Measurements from ENCODE around the gene FRMD1. TPM values are rescaled to one million over a fixed set of nuclear protein-coding genes. Genes with fewer than 3 reads are reported as not detected.
A peak's percentile ranks its signal among the peaks of the same experiment; 100 is the strongest.

Gene FRMD1
- total RNA-seq, 1 experiment from 2014 or later = not detected

- TF ChIP-seq CTCF (IDR thresholded peaks at IDR 0.05 in 2 of 3, conservative IDR thresholded peaks at IDR 0.05 in 1 of 3; ENCODE audit: borderline replicate concordance in 1 of 3, insufficient read depth in 1 of 3, low read depth in 2 of 3, low read length in 2 of 3) = no peak
- no peak for TF ChIP-seq POLR2A (IDR thresholded peaks at IDR 0.05; ENCODE audit: borderline replicate concordance, extremely low read depth, insufficient read depth, insufficient read length)
- no peak for TF ChIP-seq SRF (IDR thresholded peaks at IDR 0.05; ENCODE audit: low read depth)
- TF ChIP-seq FOSL1 (IDR thresholded peaks at IDR 0.05; ENCODE audit: low read depth) = no peak
- TF ChIP-seq ZBTB33 (IDR thresholded peaks at IDR 0.05; ENCODE audit: extremely low read depth, insufficient replicate concordance, low read length) = no peak
- no peak for TF ChIP-seq CEBPB (IDR thresholded peaks at IDR 0.05; ENCODE audit: low read depth)
- TF ChIP-seq JUND (IDR thresholded peaks at IDR 0.05) = no peak
- no peak for TF ChIP-seq ELF1 (IDR thresholded peaks at IDR 0.05; ENCODE audit: borderline replicate concordance, low read depth)
- no peak for TF ChIP-seq TCF7L2 (IDR thresholded peaks at IDR 0.05; ENCODE audit: borderline replicate concordance, extremely low read depth, insufficient read depth, insufficient read length)
Observed at GRCh38 chr6:168083514-168083885, 4.5 kb upstream of the FRMD1 start (continued).

- H3K4me2 ChIP-seq (ENCODE audit: low read length) = no peak overlapping the region
- no peaks in the 10 kb centered on the region for H3K9me3 ChIP-seq (ENCODE audit: control insufficient read depth in 1 of 2, insufficient read depth in 1 of 2, low read depth in 1 of 2, low read length in 2 of 2)
- BruUV-seq (replicated peaks) = no TSS peak
- no peak overlapping the region for H2AFZ ChIP-seq (ENCODE audit: low read depth, low read length, poor library complexity, severe bottlenecking)
- no peak overlapping the region for H3K9ac ChIP-seq (ENCODE audit: low read length)
- no peak overlapping the region for H3K27ac ChIP-seq (ENCODE audit: low read depth, low read length)
- intact Hi-C loops (cut with micrococcal nuclease) = no loop called here
- ATAC-seq (peak; percentile 41; the same call in 1 of the 2 replicates), DNase-seq (ENCODE audit: low read depth, low spot score) (no peak)
- H4K20me1 ChIP-seq (ENCODE audit: insufficient read depth) = no peaks in the 10 kb centered on the region
- ChIA-PET POLR2A (no interaction called here), CTCF (no interaction called here), RAD21 (ENCODE audit: low non-redundant PET in 1 of 2, low total read pairs in 2 of 2, uncharacterized antibody in 2 of 2, unreplicated experiment in 2 of 2) (no interaction called here)
- H3K4me1 ChIP-seq (ENCODE audit: control insufficient read depth in 1 of 2, insufficient read depth in 2 of 2, low read length in 2 of 2) = peaks cover 0 to 4% of the 10 kb centered on the region in 2 experiments; a peak in 1 of 4 replicates
- peaks cover 7% of the 10 kb centered on the region; the same call in 1 of the 2 replicates for H3K27me3 ChIP-seq (ENCODE audit: insufficient read depth, low read length)
- TF ChIP-seq SRF (IDR thresholded peaks at IDR 0.05; ENCODE audit: low read depth) = no peak
- TF ChIP-seq CEBPB (IDR thresholded peaks at IDR 0.05; ENCODE audit: low read depth) = no peak
- TF ChIP-seq REST (IDR thresholded peaks at IDR 0.05; ENCODE audit: low read depth) = no peak
- no peak for TF ChIP-seq ZFX (IDR thresholded peaks at IDR 0.05)
- no peak for TF ChIP-seq SIN3A (IDR thresholded peaks at IDR 0.05; ENCODE audit: low read depth)
- TF ChIP-seq EGR1 (IDR thresholded peaks at IDR 0.05; ENCODE audit: low read depth) = no peak
- no peak for TF ChIP-seq ZNF274 (IDR thresholded peaks at IDR 0.05; ENCODE audit: low read depth, low read length)
- no peaks in the 10 kb centered on the region for H3K79me2 ChIP-seq (ENCODE audit: insufficient read depth, low read length)
- H3K4me3 ChIP-seq (replicated peaks in 1 of 2; ENCODE audit: low read depth in 1 of 2, low read length in 2 of 2) = no peak overlapping the region
- no peaks in the 10 kb centered on the region for H3K9me2 ChIP-seq (ENCODE audit: insufficient read depth)
- no peaks in the 10 kb centered on the region for H3K36me3 ChIP-seq (ENCODE audit: control insufficient read depth in 1 of 2, insufficient read depth in 2 of 2, low read length in 2 of 2)
Observed at GRCh38 chr6:168082860-168083513, 4.0 kb upstream of the FRMD1 start.

Data from HCT116 (cell line).